HG02610 (cell line): ENCODE results near the gene MRPS18A.

Source experiments
- ATAC-seq: cut with Tn5 transposase; IDR thresholded peaks from one replicate; pipeline ENCODE4 v1.9.1; 2021; ENCODE audit warnings: mild to moderate bottlenecking, moderate library complexity; ENCODE audit not compliant: unreplicated experiment

Gene MRPS18A

DNA sequence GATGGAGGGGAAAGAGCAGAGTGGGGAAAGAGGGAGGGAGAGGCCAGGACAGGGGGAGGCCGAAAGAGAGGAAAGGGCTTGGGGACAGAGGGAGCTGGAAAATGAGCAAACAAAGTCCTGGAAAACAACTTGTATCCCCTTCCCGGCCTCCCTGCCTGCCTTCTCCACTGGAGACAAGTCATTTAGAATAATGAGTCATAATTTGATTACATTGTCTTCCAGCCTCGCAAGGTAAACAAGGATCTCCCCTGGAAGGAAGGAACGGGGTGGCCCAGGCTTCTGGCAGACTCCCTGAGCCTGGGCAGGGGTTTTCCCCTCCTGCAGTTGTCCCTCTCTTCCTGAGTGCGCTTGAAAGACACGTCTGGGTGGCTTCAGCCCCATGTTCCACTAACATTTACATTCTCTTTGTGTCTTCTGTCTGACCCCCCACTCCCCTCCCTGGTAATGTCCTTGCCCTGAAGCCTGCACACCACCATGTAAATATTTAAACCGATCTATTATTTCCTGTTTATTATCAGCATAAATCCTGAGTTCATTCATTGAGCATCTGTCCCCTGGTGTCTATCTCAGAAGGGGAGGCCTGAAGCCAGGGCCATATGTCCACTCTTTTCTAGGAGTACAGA, 12.1 kb upstream of the MRPS18A start:
- ATAC-seq: no peak

DNA sequence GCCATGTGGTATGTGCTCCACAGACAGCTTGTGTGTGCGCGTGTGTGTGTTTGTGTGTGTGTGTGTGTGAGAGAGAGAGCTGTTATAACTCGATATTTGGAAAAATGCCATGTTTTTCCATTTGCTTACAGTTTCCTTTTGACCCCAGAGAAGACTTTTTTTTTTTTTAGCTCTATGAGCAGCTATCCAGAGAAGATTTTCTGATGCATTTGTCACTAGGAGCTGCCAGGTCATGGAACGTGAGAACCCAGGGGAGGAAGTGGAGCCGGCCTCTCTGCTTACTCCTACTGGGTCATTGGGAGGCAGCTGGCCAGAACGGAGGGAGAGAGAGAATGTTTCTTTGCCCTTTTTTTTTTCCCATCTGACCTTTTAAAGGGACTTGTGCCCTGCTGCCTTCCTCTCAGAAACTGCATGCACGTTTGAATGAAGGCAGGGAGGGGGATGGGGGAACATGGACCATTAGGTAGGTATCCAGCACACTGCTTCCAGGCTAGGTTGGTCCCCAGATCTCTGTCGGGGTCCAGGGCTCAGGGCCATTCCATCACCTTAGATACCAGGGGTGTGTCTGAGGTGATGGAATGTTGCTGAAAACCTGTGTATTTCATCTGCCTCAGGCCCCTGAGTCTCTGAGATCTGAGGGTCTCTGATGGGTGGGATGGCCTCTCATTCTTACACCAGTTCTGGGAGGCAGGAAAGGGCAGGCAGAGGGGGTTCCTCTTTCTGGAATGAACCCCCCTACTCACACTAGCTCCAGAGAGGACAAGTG, 11.2 kb upstream of the MRPS18A start:
- ATAC-seq: no peak

DNA sequence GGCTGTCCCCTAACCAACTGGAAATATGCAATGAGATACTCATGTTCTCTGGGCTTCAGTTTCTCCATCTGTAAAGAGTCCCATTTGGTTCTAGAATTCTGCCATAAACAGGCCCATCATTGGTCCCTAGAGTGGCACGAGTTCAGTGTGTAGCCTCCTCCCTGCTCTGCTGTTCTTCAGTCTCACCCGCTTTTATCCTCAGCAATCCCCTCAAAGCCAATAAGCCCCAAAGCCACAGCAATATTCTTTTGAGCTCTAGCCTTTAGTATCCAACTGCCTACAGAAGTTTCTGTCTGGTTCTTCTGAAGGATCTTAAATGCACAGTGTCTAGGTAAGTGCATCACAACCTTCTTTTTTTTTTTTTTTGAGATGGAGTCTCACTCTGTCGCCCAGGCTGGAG, 9.8 kb upstream of the MRPS18A start:
- no peak for ATAC-seq

DNA sequence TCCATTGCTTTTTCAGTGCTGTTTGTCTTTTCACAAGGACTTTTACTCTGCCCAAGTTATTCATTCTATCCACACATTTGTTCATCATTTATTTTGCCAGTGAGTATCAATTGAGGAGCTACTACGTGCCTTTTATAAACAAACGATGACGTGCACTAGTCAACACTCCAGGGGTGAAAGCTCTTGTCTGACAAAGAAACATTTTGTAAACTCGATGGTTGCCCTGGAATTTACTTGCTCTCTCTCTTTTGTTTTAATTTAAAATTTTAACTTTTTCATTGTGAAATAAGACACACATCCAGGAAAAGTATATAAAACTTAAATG, 8.3 kb upstream of the MRPS18A start:
- no peak for ATAC-seq

DNA sequence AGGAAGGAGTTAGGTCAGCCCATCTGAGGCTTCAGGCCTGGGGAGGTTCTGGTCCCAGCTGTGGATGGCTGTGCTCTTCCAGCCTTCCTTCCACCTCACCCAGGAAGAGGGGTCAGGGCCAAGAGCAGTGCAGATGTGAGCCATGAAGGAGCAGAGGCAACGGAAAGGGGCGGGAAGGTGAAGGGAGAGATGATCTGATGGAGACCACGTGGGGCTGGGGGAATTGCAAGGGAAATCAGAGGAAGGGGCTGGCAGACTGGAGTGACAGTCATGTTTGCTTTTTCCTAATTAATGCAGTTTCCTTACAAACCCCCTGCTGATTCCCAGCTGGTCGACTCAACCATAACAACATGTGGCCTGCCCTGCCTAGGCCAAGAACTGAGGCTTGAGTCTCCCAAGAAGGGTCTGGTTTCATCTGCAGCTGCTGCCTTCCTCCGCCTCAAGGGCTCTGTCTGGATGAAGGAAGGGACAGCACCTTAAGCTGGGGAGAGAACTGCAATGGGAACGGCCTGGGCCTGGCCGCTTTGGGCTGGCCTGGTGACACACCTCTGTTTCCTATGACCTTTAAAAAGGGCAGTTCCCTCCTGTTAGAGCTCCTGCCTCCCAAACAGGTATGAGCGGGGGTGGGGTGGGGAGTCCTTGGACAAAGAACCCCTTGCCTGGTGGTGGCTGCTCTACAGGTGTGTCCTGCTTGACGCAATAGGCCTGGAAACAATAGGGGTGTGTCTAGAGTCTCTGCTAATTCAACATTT, 7.8 kb upstream of the MRPS18A start:
- no peak for ATAC-seq

DNA sequence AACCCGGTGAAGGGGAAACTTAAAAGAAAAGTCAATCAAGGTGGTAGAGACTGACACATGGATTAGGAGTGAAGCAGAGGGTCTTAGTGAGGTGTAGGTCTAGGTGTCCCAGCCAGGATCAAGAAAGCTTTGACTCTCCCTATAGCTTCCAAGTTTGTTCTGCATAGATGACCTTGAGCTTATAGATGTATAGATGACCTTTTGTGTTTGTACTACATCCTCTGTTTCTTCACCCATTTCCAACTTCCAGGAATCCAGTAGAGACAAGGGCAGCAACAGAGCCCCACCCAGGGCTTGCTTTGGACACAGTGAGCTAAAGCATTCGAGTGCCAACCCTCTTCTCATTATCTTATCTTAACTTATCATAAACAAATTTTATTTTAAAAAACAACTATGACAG, 1.8 kb upstream of the MRPS18A start:
- no peak for ATAC-seq

DNA sequence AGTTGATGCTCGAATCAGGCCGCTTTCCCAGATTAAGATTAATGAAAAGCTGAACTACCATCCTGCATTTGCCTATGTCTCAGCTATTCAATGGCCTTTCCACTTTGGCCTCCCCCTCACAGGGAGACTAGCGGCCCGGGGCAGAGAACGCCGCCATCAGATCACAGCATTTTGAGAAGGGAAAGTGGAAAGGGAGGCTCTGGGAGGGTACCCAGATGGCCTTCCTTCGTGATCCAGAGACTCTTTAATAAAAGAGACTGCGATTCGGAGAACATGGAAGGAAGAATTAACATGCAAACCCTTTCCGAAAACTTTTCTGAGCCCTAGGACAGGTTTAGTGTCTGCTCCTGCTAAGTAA, 533 bp downstream of the MRPS18A start:
- ATAC-seq: no peak

DNA sequence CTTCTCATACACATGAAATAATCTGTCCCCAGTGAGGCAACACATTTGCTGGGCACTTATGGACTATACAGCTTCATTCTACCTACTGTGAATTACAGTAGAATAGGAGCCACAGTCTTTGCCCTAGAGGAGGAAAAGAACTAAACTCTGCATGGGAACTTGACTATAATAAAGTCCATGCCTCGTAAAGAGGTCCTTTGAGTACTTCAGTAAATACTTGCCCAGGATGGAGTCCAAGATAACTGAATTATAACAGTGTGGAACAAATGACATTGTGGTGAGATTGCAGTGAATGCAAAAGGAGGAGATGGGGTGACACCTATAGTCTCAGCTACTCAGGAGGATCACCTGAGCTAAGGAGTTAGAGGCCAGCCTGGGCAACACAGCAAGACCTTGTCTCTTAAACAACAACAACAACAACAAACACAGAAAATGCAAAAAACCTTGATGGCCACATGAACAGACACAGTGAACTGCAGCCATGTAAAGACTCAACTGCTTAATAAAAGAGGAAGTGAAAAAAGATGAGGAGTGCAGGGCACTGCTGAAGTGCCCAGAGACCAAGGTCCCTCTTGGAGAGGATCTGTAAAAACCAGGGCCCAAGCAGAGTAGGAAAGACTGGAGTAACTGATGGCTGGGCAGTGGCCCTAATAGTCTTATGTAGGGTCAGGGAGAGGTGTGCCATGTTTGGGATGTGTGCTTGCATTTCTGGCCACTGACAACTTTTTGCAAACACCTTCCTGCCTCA, 3.7 kb downstream of the MRPS18A start:
- ATAC-seq: peak; percentile 35

DNA sequence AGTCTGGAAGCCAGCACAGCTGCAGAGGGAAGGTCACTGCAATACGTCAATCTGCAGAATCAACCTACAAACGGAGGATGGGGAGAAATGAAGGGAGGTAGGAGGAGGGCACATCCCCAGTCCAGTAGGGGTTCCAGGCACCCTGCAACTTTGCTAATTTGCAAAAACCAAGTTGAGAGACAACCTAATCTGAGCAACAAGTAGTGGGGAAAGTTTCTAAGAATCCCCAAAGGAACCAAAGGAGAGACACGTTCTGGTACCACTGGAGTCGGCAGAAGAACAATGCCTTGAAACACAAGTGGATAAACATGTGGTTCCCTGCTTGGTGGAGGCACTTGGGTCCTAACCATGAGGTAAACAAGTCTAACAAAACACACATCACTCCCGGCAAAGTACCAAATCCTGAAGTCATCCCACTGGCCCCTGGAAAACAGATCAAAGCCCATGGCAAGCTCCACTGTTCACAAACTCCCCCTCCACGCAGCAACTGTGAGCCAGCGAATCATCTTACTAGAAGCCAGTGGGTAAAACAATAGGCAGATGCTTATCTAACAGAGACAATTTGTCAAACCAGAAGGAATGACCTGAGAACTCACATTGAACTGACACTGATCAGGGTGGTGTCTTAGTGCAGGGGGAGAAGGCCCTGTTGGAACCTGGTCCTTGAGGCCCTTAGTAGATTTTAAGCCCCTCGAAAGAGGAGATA, 4.7 kb downstream of the MRPS18A start:
- no peak for ATAC-seq

DNA sequence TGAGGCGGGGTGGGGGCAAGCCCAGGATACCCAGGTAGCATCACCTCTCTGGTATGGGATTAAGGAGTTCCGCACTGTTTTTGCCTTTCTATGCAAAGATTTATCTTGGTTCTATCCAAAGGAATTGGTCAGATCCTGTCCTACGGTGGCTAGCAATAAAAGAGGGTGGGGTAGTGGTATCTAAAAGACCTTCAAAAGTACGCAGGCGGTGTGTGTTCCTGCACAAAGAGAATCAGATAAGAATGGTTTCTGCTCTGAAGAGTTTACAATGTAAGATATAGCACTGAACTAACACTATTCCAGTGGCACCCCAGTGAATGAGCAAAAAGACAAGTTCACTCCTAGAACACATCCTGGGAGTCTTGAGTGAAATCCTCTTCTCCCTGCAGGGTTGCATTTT, 6.3 kb downstream of the MRPS18A start:
- no peak for ATAC-seq

DNA sequence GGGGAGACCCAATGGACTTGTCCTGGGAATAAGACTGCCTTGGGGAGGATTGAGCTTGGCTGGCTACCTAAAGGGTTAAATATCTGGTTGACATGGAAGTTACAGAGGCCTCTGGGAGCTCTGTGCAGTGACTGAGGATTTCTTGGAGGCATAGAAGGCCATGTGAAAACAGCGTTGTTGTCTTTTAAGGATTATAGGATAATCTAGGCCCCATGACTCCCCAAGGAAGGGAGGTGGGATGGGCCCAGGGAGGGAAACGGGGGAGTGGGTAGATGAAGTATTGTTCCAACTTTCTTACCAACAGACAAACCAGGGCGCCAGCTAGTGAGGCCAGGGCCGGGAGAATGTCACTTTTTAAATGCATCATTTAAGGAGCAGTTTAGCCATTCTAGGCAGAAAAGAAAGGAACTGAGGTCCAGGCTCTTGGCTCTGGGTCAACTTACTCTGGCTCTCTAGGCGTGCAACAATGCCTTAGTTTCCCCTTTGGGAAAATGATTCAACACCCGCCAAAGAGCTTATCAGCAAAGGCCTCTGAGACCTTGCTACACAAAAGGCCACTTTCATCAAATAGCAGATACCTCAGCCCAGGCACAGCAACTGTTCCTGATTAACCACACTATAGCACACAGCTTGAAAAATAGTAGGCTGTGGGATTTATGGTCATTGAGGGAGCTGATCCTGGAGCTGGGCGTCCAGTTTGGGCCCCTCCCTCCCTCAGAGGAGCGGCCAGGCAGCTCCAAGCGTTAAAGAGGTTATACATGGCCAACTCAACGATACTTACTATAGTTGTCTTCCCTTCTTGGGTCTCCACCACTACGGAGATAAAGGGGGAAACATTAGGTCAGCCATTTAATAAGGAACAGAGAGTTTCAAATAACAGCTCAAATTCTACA, 7.0 kb downstream of the MRPS18A start:
- ATAC-seq: no peak

DNA sequence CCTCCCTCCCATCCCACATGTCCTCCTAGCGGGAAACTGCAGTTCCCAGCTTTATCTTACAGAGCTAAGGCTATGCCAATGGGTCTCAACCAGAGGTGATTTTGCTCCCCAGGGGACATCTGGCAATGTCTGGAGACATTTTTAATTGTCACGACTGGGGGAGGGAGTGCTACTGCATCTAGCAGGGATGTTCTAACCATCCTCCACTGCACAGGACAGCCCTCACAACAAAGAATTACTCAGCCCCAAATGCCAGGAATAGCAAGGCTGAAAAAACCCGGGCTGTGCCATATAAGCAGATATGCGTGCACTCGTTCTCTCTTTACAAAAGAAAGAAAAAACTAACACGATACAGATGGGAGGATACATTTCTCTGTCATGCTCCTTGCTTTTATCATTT, 8.5 kb downstream of the MRPS18A start:
- ATAC-seq: no peak

DNA sequence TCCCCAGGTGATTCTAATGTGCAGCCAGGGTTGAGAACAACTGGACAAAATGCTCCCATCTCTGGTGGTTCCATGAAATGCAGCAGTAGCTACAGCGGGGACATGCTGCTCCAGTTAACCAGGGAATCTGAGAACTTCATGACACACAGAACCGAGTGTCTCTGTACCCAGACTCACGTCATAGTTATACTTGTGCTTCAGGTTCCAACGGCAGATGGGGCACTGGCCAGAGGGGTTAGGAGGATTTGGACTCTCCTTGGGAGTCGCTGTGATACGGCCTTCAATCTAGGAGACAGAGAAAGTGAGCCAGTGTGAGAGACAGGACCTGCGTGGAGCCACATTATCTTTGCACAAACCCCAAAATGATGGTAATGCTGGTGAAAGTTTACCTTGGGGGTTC, 9.2 kb downstream of the MRPS18A start:
- no peak for ATAC-seq

DNA sequence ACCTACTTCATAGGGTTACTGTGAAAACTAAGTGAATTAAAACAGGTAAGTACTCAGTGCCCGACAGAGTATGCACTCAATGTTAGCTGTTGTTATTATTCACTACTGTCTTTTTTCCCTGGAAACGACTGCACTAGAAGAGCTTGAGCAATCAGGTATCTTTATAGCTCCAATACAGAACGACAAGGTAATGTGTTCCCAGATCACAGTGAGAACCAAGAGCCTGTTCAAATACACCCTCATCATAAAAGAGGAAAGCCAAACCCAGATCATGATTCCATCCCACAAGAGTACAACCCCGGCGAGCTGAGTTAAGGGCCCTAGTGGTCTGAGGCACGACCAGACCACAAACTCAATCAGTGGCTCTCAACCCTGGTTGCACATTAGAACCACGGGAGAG, 9.8 kb downstream of the MRPS18A start:
- ATAC-seq: no peak

DNA sequence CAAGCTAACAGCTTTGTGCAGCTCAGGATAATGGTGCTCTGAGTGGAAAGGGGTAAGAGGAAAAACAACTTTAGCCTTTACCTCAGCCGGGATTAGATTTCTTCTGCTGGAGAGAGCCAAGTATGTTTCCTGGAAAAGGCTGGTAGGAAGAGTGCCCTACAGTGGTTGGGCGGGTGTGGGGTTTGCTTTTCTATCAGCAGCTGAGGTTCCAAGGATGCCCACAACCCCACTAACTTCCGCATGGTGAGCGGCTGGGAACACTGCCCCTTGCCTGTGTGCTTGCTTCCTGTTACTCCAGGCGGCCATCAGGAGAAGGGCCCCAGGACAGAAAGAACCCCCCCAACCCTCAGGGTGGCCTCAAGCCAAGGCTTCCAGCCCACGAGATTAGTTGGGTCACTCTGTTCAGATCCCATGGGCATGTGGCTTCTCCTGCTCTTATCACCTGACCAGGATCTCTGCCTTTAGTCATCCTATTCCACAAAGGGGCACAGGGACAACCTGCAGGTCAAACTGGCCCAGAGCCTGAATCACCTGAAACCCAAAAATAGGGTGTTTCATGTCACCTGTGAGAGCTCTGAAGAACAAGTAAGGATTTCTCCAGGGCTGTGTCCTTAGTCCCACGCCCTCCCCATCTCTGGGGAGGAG, 10.5 kb downstream of the MRPS18A start:
- no peak for ATAC-seq

DNA sequence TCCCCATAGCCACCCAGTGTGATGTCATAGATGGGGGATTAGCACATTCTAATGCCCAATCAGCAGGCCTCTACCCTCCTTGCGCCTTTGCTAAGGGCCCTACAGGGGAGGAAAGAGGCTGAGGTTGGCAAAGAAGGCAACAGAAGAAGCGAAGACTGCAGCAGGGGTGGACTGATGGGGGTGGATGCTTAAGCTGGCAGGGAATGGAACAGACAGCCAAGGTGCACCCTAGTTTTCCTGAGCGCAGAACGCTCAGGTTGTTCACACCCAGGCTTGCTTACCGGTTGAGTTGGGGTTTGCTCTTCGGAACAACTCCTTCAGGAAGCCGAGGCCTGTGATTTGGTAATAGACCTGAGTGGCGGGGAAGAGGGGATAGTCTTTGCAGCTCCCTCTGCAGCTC, 12.7 kb downstream of the MRPS18A start:
- ATAC-seq: no peak

DNA sequence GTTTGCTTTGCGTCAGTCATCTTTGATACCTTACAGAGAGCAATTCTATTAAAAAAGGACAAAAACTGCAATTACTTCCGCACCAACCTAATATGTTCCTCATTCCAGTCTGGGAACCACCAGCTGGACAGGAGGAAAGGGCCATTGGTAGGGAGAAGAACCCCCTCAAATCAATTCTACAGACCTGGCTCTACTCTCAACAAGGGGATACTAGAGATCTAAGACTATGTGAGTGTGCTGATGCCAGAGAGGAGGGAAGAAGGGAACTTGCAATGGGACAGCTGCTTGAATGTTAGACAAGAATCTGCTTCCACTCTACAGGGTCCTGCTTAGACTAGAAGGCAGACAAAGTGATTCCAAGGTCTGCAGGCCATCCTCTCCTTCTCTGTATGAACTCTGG, 13.3 kb downstream of the MRPS18A start:
- ATAC-seq: no peak

DNA sequence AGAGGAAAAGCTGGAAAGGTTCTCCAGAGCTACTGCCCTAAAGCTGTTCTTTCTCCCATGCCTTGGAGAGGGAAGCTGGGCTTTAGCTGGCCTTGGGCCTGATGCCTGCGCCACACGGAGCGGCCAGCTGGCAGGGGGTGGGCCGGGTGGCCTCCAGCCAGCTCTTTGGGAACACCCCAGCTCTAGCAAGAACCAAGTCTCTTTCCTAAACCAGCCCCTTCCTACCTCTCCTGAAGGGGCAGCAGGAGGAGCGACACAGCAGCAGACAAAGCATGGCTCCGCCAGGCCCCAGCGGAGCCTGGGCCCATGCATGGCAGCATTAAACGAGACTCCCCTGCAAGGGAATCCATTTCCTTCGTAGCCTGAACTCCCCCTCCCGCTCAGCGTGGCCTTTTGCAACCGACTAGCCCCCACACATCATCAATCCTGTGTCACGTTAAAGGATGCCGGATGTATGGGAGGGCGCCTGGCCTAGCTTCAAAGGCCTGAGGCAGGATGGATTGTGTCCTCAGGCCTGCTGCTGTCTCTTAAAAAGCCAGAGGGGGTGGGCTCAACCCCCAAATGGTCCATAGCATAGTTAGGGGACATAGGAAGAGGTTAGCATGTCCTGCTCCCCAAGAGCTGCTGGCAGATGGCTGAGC, 14.0 kb downstream of the MRPS18A start:
- no peak for ATAC-seq
